ENCODE measurements around the gene PDCD10. TPM values are rescaled to one million over a fixed set of nuclear protein-coding genes. Genes with fewer than 3 reads are reported as not detected.
A peak's percentile ranks its signal among the peaks of the same experiment; 100 is the strongest.

The PDCD10 gene
- total RNA-seq, 1 donor from 2014 or later, result 53.2 TPM

- H3K4me3 ChIP-seq, result no peak overlapping the region
- no peaks in the 10 kb centered on the region for H3K9me3 ChIP-seq
- no peak for DNase-seq
- no peak for ATAC-seq
- no peak overlapping the region for H3K27ac ChIP-seq
- no peaks in the 10 kb centered on the region for H3K4me1 ChIP-seq
- intact Hi-C loops (cut with DNase I), result no loop called here
- no peak for TF ChIP-seq CTCF (IDR thresholded peaks at IDR 0.05)
- H3K36me3 ChIP-seq, result no peaks in the 10 kb centered on the region
- no peaks in the 10 kb centered on the region for H3K27me3 ChIP-seq
Observed at GRCh38 chr3:167773584-167773983, 38.9 kb upstream of the PDCD10 start.

GRCh38 chr3:167772992-167773391 is 38.3 kb upstream of the PDCD10 start:
- Histone ChIP-seq H3K36me3 (no peaks in the 10 kb centered on the region), H3K27ac (no peak overlapping the region), H3K9me3 (no peaks in the 10 kb centered on the region), H3K27me3 (no peaks in the 10 kb centered on the region), H3K4me1 (no peaks in the 10 kb centered on the region), H3K4me3 (no peak overlapping the region)
- no peak for DNase-seq
- TF ChIP-seq CTCF (IDR thresholded peaks at IDR 0.05), result no peak
- intact Hi-C loops (cut with DNase I), result no loop called here
- no peak for ATAC-seq

GRCh38 chr3:167762296-167762695 is 27.6 kb upstream of the PDCD10 start:
- no peaks in the 10 kb centered on the region for H3K36me3 ChIP-seq
- H3K27me3 ChIP-seq, result no peaks in the 10 kb centered on the region
- no peak for DNase-seq
- no peaks in the 10 kb centered on the region for H3K4me1 ChIP-seq
- ATAC-seq, result no peak
- intact Hi-C loops (cut with DNase I), result no loop called here
- no peak overlapping the region for H3K27ac ChIP-seq
- TF ChIP-seq CTCF (IDR thresholded peaks at IDR 0.05), result no peak
- no peaks in the 10 kb centered on the region for H3K9me3 ChIP-seq
- H3K4me3 ChIP-seq, result no peak overlapping the region

- no peaks in the 10 kb centered on the region for H3K4me1 ChIP-seq
- H3K27me3 ChIP-seq, result no peaks in the 10 kb centered on the region
- no peaks in the 10 kb centered on the region for H3K36me3 ChIP-seq
- intact Hi-C loops (cut with DNase I), result no loop called here
- ATAC-seq (no peak), DNase-seq (no peak)
- no peaks in the 10 kb centered on the region for H3K9me3 ChIP-seq
- H3K4me3 ChIP-seq, result no peak overlapping the region
- no peak overlapping the region for H3K27ac ChIP-seq
- no peak for TF ChIP-seq CTCF (IDR thresholded peaks at IDR 0.05)
Observed at GRCh38 chr3:167761302-167761701, 26.6 kb upstream of the PDCD10 start.

GRCh38 chr3:167754049-167754448 is 19.4 kb upstream of the PDCD10 start:
- no peak for TF ChIP-seq CTCF (IDR thresholded peaks at IDR 0.05)
- DNase-seq (no peak), ATAC-seq (peak; percentile 52)

GRCh38 chr3:167750272-167750971 is 15.7 kb upstream of the PDCD10 start:
- intact Hi-C loops (cut with DNase I), result no loop called here
- H3K4me3 ChIP-seq, result no peak overlapping the region
- H3K36me3 ChIP-seq, result no peaks in the 10 kb centered on the region
- no peaks in the 10 kb centered on the region for H3K9me3 ChIP-seq
- no peak for TF ChIP-seq CTCF (IDR thresholded peaks at IDR 0.05)
- no peaks in the 10 kb centered on the region for H3K27me3 ChIP-seq
- H3K27ac ChIP-seq, result no peak overlapping the region
- no peak for DNase-seq
- peak; percentile 82 for ATAC-seq
- H3K4me1 ChIP-seq, result no peaks in the 10 kb centered on the region

More at GRCh38 chr3:167754049-167754448, 19.4 kb upstream of the PDCD10 start:
- H3K9me3 ChIP-seq, result no peaks in the 10 kb centered on the region
- no peaks in the 10 kb centered on the region for H3K27me3 ChIP-seq
- no peak overlapping the region for H3K27ac ChIP-seq
- intact Hi-C loops (cut with DNase I), result no loop called here
- no peak overlapping the region for H3K4me3 ChIP-seq
- H3K4me1 ChIP-seq, result no peaks in the 10 kb centered on the region
- no peaks in the 10 kb centered on the region for H3K36me3 ChIP-seq

Data from upper lobe of right lung (tissue), 1 donor.